Hepatocyte (in vitro differentiated cells): ENCODE data around the gene SLC15A3. TPM values are rescaled to one million over a fixed set of nuclear protein-coding genes. Genes with fewer than 3 reads are reported as not detected.

Experiments used
- DNase-seq: peaks from one replicate; pipeline ENCODE4 v3.0.0-alpha.2; 2016; ENCODE audit warnings: low spot score
- H2AFZ ChIP-seq: fragments of 200-600 bp; sonication (generic); 2 replicates; pipeline ENCODE4 v1.6.0; 2016; ENCODE audit warnings: antibody characterized with exemption, mild to moderate bottlenecking
- H3K27ac ChIP-seq: fragments of 200-600 bp; sonication (generic); 2 replicates; pipeline ENCODE4 v1.5.1; 2016; ENCODE audit warnings: mild to moderate bottlenecking
- H3K27me3 ChIP-seq: fragments of 200-600 bp; sonication (generic); 2 replicates; pipeline ENCODE4 v1.6.1; 2016
- H3K36me3 ChIP-seq: fragments of 200-600 bp; sonication (generic); replicated peaks from 2 replicates; pipeline ENCODE4 v1.5.1; 2016; ENCODE audit warnings: low read depth; ENCODE audit not compliant: insufficient read depth
- H3K4me1 ChIP-seq: fragments of 200-600 bp; sonication (generic); 2 replicates; pipeline ENCODE4 v1.5.1; 2016; ENCODE audit warnings: mild to moderate bottlenecking, moderate library complexity; ENCODE audit not compliant: insufficient read depth
- H3K4me2 ChIP-seq: fragments of 200-600 bp; sonication (generic); 2 replicates; pipeline ENCODE4 v1.6.0; 2016
- H3K4me3 ChIP-seq: fragments of 200-600 bp; sonication (generic); 2 replicates; pipeline ENCODE4 v1.5.1; 2016; ENCODE audit warnings: mild to moderate bottlenecking
- H3K79me2 ChIP-seq: fragments of 200-600 bp; sonication (generic); 2 replicates; pipeline ENCODE4 v1.6.0; 2017; ENCODE audit warnings: mild to moderate bottlenecking
- H3K9me2 ChIP-seq: fragments of 200-600 bp; sonication (generic); replicated peaks from 2 replicates; pipeline ENCODE4 v1.6.0; 2017; ENCODE audit warnings: mild to moderate bottlenecking; ENCODE audit not compliant: insufficient read depth
- H3K9me3 ChIP-seq: fragments of 200-600 bp; sonication (generic); 2 replicates; pipeline ENCODE4 v1.5.1; 2016; ENCODE audit warnings: low read depth, mild to moderate bottlenecking
- H4K20me1 ChIP-seq: fragments of 200-600 bp; sonication (generic); 2 replicates; pipeline ENCODE4 v1.6.0; 2016; ENCODE audit warnings: mild to moderate bottlenecking; ENCODE audit not compliant: insufficient read depth, poor library complexity, severe bottlenecking
- CTCF ChIP-seq: fragments of 200-600 bp; sonication (generic); IDR thresholded peaks from 2 replicates; pipeline ENCODE4 v1.5.1; 2016; ENCODE audit warnings: antibody characterized with exemption, mild to moderate bottlenecking; ENCODE audit not compliant: poor library complexity
- EZH2 ChIP-seq: fragments of 200-600 bp; sonication (generic); IDR thresholded peaks from 2 replicates; pipeline ENCODE4 v1.6.1; 2016; ENCODE audit warnings: antibody characterized with exemption, mild to moderate bottlenecking, borderline replicate concordance
- EZH2phosphoT487 ChIP-seq: fragments of 200-600 bp; sonication (generic); IDR thresholded peaks from one replicate; pipeline ENCODE4 v1.6.1; 2018; ENCODE audit warnings: antibody characterized with exemption, mild to moderate bottlenecking, low read depth, moderate library complexity; ENCODE audit not compliant: unreplicated experiment, severe bottlenecking
- WGBS: methylation state at CpG from one replicate; pipeline ENCODE4 v1.1.6; 2016; ENCODE audit warnings: low lambda C conversion rate; ENCODE audit errors: missing lambda C conversion rate; 5-methylcytosine and 5-hydroxymethylcytosine counted together
- polyA plus RNA-seq: library from polyadenylated mRNA; unstranded; fragments of >200 nt; fragmentation: Nextera tagmentation; extraction: Ambion mirVana; gene quantifications from 2 replicates; pipeline ENCODE4 v1.2.1, GENCODE V29; 2016
- total RNA-seq: library from RNA; depleted of rRNA; stranded (reverse); fragments of >200 nt; gene quantifications from 2 replicates; pipeline ENCODE4 v1.2.3, GENCODE V29; 2014

SLC15A3 gene
- total RNA-seq, result 1.4 and 3.3 TPM in 2 replicates
- 0.56 and 2.3 TPM in 2 replicates for polyA plus RNA-seq

GRCh38 chr11:60951904-60952741 lies at the start of gene SLC15A3:
Gene SLC15A3 (minus strand): TSS chr11:60952176. CDS start chr11:60951551, 625 bp downstream.
- H3K79me2 ChIP-seq, result no peaks in the 10 kb centered on the region
- no peaks in the 10 kb centered on the region for H3K36me3 ChIP-seq
- peak within 1 kb of the TSS; percentile 81 for H3K4me2 ChIP-seq
- no peaks in the 10 kb centered on the region for H3K9me3 ChIP-seq
- DNase-seq, result no peak
- 44% methylated on average over 16 of the region's 23 CpGs for WGBS
- no peaks in the 10 kb centered on the region for H4K20me1 ChIP-seq
- H3K27me3 ChIP-seq, result peaks cover 35% of the 10 kb centered on the region
- H3K9me2 ChIP-seq, result no peaks in the 10 kb centered on the region
- H3K27ac ChIP-seq, result no peak within 1 kb of the TSS
- no peak for TF ChIP-seq EZH2
- TF ChIP-seq CTCF, result no peak
- no peak for TF ChIP-seq EZH2phosphoT487
- H3K4me1 ChIP-seq, result peaks cover 3% of the 10 kb centered on the region
- peak within 1 kb of the TSS; percentile 75 for H2AFZ ChIP-seq
- no peak within 1 kb of the TSS for H3K4me3 ChIP-seq

GRCh38 chr11:61000426-61000825 lies 48.5 kb upstream of the SLC15A3 start:
- DNase-seq, result no peak
- Histone ChIP-seq H2AFZ (no peak overlapping the region), H4K20me1 (no peaks in the 10 kb centered on the region), H3K27me3 (no peaks in the 10 kb centered on the region), H3K4me1 (peaks cover 11% of the 10 kb centered on the region), H3K9me2 (no peaks in the 10 kb centered on the region), H3K27ac (no peak overlapping the region), H3K4me3 (no peak overlapping the region), H3K79me2 (no peaks in the 10 kb centered on the region), H3K4me2 (no peak overlapping the region), H3K36me3 (no peaks in the 10 kb centered on the region), H3K9me3 (no peaks in the 10 kb centered on the region)
- TF ChIP-seq CTCF (no peak), EZH2phosphoT487 (no peak), EZH2 (no peak)
- 78% methylated on average over 11 of the region's 11 CpGs for WGBS

DNA sequence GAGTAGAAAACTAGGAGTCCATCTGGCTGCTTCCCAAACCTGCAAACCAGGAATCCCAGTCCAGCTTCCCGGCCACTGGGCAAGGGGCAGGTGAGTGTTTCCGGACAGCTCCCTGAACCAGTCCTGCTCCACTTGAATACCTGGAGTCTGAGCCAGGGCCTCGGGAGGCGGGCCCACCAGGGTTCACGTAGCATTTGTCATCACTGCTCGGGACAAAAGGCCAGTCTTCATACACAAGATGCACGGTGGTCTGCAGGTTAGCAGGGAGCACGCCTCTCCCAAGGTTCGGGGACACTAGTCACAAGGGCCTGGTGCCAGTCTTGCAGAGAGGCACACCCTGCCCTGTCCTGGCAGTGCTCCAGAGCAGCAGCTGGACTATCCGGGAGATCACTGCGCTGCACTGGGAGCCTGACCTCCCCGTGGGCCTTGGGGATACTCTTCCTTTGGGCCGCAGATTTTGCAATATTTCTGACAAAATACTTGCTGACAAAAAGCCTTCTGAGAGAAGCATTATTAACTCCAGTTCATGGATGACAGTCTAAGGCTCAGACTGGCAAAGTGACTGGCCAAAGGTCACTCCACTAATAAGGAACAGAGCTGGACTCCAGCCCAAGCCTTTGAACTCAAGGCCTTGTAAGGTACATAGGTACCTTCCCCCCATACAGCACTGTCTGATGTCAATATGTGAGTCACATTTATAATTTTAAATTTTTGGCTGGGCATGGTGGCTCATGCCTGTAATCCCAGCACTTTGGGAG lies 44.6 kb upstream of the SLC15A3 start:
- H3K36me3 ChIP-seq, result no peaks in the 10 kb centered on the region
- no peak overlapping the region for H3K27ac ChIP-seq
- TF ChIP-seq EZH2 (no peak), CTCF (no peak), EZH2phosphoT487 (no peak)
- H4K20me1 ChIP-seq, result no peaks in the 10 kb centered on the region
- H3K4me1 ChIP-seq, result no peaks in the 10 kb centered on the region
- H3K79me2 ChIP-seq, result no peaks in the 10 kb centered on the region
- no peak overlapping the region for H3K4me3 ChIP-seq
- no peaks in the 10 kb centered on the region for H3K9me3 ChIP-seq
- DNase-seq, result peak; percentile 41
- WGBS, result 84% methylated on average over 13 of the region's 13 CpGs
- H3K9me2 ChIP-seq, result no peaks in the 10 kb centered on the region
- H3K27me3 ChIP-seq, result no peaks in the 10 kb centered on the region
- no peak overlapping the region for H2AFZ ChIP-seq
- H3K4me2 ChIP-seq, result no peak overlapping the region
